ENCODE results near the gene MFAP3. TPM values are rescaled to one million over a fixed set of nuclear protein-coding genes. Genes with fewer than 3 reads are reported as not detected.

MFAP3 gene
- total and polyA plus RNA-seq, 8 donors, result 0.29 to 70.7 (median 5.6) TPM

- Histone ChIP-seq H3K4me1 (no peaks in the 10 kb centered on the region), H3K4me3 (no peak overlapping the region), H3K9me3 (no peaks in the 10 kb centered on the region), H3K27ac (no peak overlapping the region), H3K27me3 (no peaks in the 10 kb centered on the region), H3K36me3 (no peaks in the 10 kb centered on the region)
- WGBS, 5 donors, result 53 to 59% (median 56%) methylated on average over 5 of the region's 5 CpGs
- DNase-seq, result peak in 1 of 2 donors; percentile 18
- intact Hi-C loops (cut with DNase I; ENCODE audit: low total_unique reads), result no loop called here
- no peak for TF ChIP-seq POLR2AphosphoS5 (IDR thresholded peaks at IDR 0.05)
- TF ChIP-seq, protein P1, sequence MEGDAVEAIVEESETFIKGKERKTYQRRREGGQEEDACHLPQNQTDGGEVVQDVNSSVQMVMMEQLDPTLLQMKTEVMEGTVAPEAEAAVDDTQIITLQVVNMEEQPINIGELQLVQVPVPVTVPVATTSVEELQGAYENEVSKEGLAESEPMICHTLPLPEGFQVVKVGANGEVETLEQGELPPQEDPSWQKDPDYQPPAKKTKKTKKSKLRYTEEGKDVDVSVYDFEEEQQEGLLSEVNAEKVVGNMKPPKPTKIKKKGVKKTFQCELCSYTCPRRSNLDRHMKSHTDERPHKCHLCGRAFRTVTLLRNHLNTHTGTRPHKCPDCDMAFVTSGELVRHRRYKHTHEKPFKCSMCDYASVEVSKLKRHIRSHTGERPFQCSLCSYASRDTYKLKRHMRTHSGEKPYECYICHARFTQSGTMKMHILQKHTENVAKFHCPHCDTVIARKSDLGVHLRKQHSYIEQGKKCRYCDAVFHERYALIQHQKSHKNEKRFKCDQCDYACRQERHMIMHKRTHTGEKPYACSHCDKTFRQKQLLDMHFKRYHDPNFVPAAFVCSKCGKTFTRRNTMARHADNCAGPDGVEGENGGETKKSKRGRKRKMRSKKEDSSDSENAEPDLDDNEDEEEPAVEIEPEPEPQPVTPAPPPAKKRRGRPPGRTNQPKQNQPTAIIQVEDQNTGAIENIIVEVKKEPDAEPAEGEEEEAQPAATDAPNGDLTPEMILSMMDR (IDR thresholded peaks at IDR 0.05), result no peak
- TF ChIP-seq POLR2A (IDR thresholded peaks at IDR 0.05), result no peak
- TF ChIP-seq EP300 (IDR thresholded peaks at IDR 0.05), result no peak
Measured at GRCh38 chr5:154092356-154093141, 53.8 kb downstream of the MFAP3 start.

DNA sequence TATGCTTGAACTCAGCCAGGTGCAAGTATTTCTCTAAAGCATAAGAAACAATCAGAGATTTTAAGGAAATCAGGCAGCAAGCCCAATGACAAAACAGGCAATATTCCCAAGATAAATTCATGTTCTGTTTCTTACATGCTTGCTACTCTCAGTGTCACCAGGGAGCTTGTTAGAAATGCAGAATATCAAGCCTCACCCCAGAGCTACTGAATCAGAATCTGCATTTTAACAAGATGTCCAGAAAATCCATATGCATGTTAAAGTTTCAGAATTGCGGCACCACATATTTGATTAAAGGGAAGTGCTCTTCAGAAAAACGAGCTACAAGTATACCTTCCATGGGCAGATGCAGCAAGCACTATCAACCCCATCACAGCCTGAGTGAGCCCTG, 54.4 kb downstream of the MFAP3 start:
- Histone ChIP-seq H3K27ac (no peak overlapping the region), H3K9me3 (no peaks in the 10 kb centered on the region), H3K36me3 (no peaks in the 10 kb centered on the region), H3K27me3 (no peaks in the 10 kb centered on the region), H3K4me1 (no peaks in the 10 kb centered on the region), H3K4me3 (no peak overlapping the region)
- 54 to 73% (median 60%) methylated on average over 2 of the region's 2 CpGs for WGBS, 5 donors
- intact Hi-C loops (cut with DNase I; ENCODE audit: low total_unique reads), result no loop called here
- DNase-seq, result no peak
- TF ChIP-seq, protein P1 (IDR thresholded peaks at IDR 0.05), result no peak
- TF ChIP-seq EP300 (IDR thresholded peaks at IDR 0.05), result no peak
- no peak for TF ChIP-seq POLR2AphosphoS5 (IDR thresholded peaks at IDR 0.05)
- no peak for TF ChIP-seq POLR2A (IDR thresholded peaks at IDR 0.05)

DNA sequence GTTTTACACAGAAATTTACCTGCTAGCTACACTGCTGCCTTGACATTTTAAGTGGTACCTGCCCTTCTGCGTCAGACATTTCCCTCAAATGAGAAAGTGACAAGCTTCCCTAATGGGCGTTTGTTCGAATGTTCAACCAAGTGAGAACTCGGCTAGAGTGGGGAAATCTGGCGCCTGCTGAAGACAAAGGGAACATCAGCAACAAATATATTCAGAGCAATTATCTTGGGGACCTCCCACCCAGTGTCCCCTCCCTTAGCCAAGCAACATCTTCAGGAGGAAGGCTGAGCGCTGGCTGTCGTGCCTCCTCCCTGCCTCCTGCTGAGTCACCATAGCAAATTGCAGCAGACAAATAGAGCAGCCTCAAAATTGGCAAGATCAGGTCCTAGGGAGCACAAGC, 57.1 kb downstream of the MFAP3 start:
- intact Hi-C loops (cut with DNase I; ENCODE audit: low total_unique reads), result no loop called here
- Histone ChIP-seq H3K4me3 (no peak overlapping the region), H3K27ac (no peak overlapping the region), H3K27me3 (no peaks in the 10 kb centered on the region), H3K36me3 (no peaks in the 10 kb centered on the region), H3K9me3 (no peaks in the 10 kb centered on the region), H3K4me1 (no peaks in the 10 kb centered on the region)
- no peak for TF ChIP-seq POLR2AphosphoS5 (IDR thresholded peaks at IDR 0.05)
- TF ChIP-seq POLR2A (IDR thresholded peaks at IDR 0.05), result no peak
- TF ChIP-seq, protein P1 (IDR thresholded peaks at IDR 0.05), result no peak
- no peak for TF ChIP-seq EP300 (IDR thresholded peaks at IDR 0.05)
- 61 to 76% (median 69%) methylated on average over 7 of the region's 7 CpGs for WGBS, 5 donors
- no peak for DNase-seq

DNA sequence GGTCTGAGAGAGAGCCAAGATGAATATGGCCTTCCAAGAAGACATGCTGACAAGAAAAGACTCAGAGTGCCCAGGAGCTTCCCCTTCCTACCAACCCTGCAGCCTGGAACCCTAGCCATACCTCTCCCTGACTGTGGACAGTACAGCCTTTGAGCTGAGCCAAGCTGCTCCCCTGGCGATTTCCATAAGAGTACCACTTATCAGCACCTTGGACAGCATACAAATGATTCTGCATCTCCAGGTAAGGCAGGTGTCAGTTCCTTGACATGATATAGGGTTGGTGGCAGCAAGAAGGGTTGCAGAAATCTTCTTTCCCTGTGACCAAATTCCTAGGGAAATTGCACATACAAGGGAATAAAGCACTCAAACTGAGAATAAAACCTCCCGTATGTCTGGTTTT, 58.3 kb downstream of the MFAP3 start:
- TF ChIP-seq POLR2A (IDR thresholded peaks at IDR 0.05) (no peak), POLR2AphosphoS5 (IDR thresholded peaks at IDR 0.05) (no peak), EP300 (IDR thresholded peaks at IDR 0.05) (no peak)
- TF ChIP-seq, protein P1 (IDR thresholded peaks at IDR 0.05), result no peak
- Histone ChIP-seq H3K4me1 (no peaks in the 10 kb centered on the region), H3K4me3 (no peak overlapping the region), H3K36me3 (no peaks in the 10 kb centered on the region), H3K27ac (no peak overlapping the region), H3K9me3 (no peaks in the 10 kb centered on the region), H3K27me3 (no peaks in the 10 kb centered on the region)
- 48 to 80% (median 55%) methylated on average over 2 of the region's 2 CpGs for WGBS, 5 donors
- DNase-seq, result peak in 1 of 2 donors; percentile 31
- intact Hi-C loops (cut with DNase I; ENCODE audit: low total_unique reads), result no loop called here
